SK-N-SH (cell line): ENCODE data around the gene ERMARD. TPM values are rescaled to one million over a fixed set of nuclear protein-coding genes. Genes with fewer than 3 reads are reported as not detected.

Experiments used
- CTCF ChIA-PET: fragments of 300-600, 350-600 bp; formaldehyde crosslinking; extraction: SDS; loops from one replicate; lab custom pipeline; 2021; lab: Yijun Ruan, JAX
- POLR2A ChIA-PET: fragments of 350-600 bp; sonication (Branson Sonifier 250); formaldehyde crosslinking; extraction: SDS; loops from one replicate; lab custom pipeline; 2020; ENCODE audit warnings: antibody characterized with exemption, inconsistent platforms; lab: Yijun Ruan, JAX
- DNase-seq: peaks from one replicate; pipeline ENCODE4 v3.0.0; 2012
- H2AFZ ChIP-seq: fragments of 200-600 bp; sonication (generic); 2 replicates; pipeline ENCODE4 v1.8.1; 2016; ENCODE audit warnings: antibody characterized with exemption, mild to moderate bottlenecking, low read depth
- H3F3A ChIP-seq: fragments of 200-600 bp; sonication (generic); replicated peaks from 2 replicates; pipeline ENCODE3; 2016; ENCODE audit warnings: antibody characterized with exemption, mild to moderate bottlenecking; ENCODE audit not compliant: insufficient read depth
- H3K27ac ChIP-seq, 2 experiments: fragments of 200-500 bp in 1 of 2; fragments of 200-600 bp in 1 of 2; sonication (Bioruptor generic) in 1 of 2; sonication (generic), shearing (Covaris generic) in 1 of 2; 2 replicates each; pipeline versions ENCODE4 v1.5.1 to v1.6.1; 2014 to 2016; ENCODE audit warnings: low read depth in 2 of 2, inconsistent platforms in 1 of 2, low read length in 1 of 2, mild to moderate bottlenecking in 1 of 2, mixed read lengths in 1 of 2
- H3K27me3 ChIP-seq: fragments of 200-600 bp; sonication (generic), shearing (Covaris generic); 2 replicates; pipeline ENCODE4 v1.6.1; 2016; ENCODE audit warnings: mixed run types; ENCODE audit not compliant: insufficient read depth
- H3K36me3 ChIP-seq, 2 experiments: fragments of 200-500 bp in 1 of 2; fragments of 200-600 bp in 1 of 2; sonication (Bioruptor generic) in 1 of 2; sonication (generic) in 1 of 2; replicated peaks in 1 of 2; 2 replicates each; pipeline versions ENCODE3 to v1.5.1; 2014 to 2016; ENCODE audit warnings: low read length in 1 of 2, mild to moderate bottlenecking in 1 of 2; ENCODE audit not compliant: insufficient read depth in 2 of 2, control insufficient read depth in 1 of 2
- H3K4me1 ChIP-seq, 2 experiments: fragments of 200-500 bp in 1 of 2; fragments of 200-600 bp in 1 of 2; sonication (Bioruptor generic) in 1 of 2; sonication (generic), shearing (Covaris generic) in 1 of 2; 2 replicates each; pipeline versions ENCODE4 v1.5.1 to v1.6.1; 2014 to 2016; ENCODE audit warnings: low read depth in 1 of 2, low read length in 1 of 2, mixed run types in 1 of 2; ENCODE audit not compliant: insufficient read depth in 2 of 2, control insufficient read depth in 1 of 2
- H3K4me2 ChIP-seq: fragments of 200-600 bp; sonication (generic), shearing (Covaris generic); 2 replicates; pipeline ENCODE4 v1.6.1; 2017; ENCODE audit warnings: mixed run types
- H3K4me3 ChIP-seq, 2 experiments: fragments of 200-500 bp in 1 of 2; fragments of 200-600 bp in 1 of 2; sonication (Bioruptor generic) in 1 of 2; sonication (generic), shearing (Covaris generic) in 1 of 2; 2 replicates each; pipeline versions ENCODE4 v1.5.1 to v1.8.1; 2014 to 2016; ENCODE audit warnings: low read depth in 2 of 2, inconsistent platforms in 1 of 2, low read length in 1 of 2, mild to moderate bottlenecking in 1 of 2, mixed read lengths in 1 of 2, moderate library complexity in 1 of 2
- H3K79me2 ChIP-seq: fragments of 200-600 bp; sonication (generic); 2 replicates; pipeline ENCODE4 v1.8.1; 2017; ENCODE audit warnings: mild to moderate bottlenecking; ENCODE audit not compliant: insufficient read depth
- H3K9ac ChIP-seq: fragments of 200-600 bp; sonication (generic); 2 replicates; pipeline ENCODE4 v1.6.1; 2017; ENCODE audit warnings: mixed run types
- H3K9me2 ChIP-seq: fragments of 200-600 bp; sonication (generic); 2 replicates; pipeline ENCODE4 v1.6.1; 2017; ENCODE audit warnings: mixed run types
- H3K9me3 ChIP-seq: fragments of 200-600 bp; sonication (generic); 2 replicates; pipeline ENCODE4 v1.6.1; 2017; ENCODE audit warnings: mixed run types, mild to moderate bottlenecking, moderate library complexity
- H4K20me1 ChIP-seq: fragments of 200-600 bp; sonication (generic); 2 replicates; pipeline ENCODE4 v1.6.1; 2017; ENCODE audit warnings: mild to moderate bottlenecking, mixed run types; ENCODE audit not compliant: insufficient read depth
- CHD2 ChIP-seq: fragments of 150-350 bp; IDR thresholded peaks from 2 replicates; pipeline ENCODE4 v1.6.1; 2018; ENCODE audit warnings: low read length; ENCODE audit not compliant: partially characterized antibody
- CTCF ChIP-seq: fragments of 200-600 bp; sonication (generic); IDR thresholded peaks from 2 replicates; pipeline ENCODE4 v1.6.1; 2017; ENCODE audit warnings: antibody characterized with exemption, mild to moderate bottlenecking, moderate library complexity
- ELF1 ChIP-seq: IDR thresholded peaks from 2 replicates; pipeline ENCODE4 v1.4.0; 2012
- EP300 ChIP-seq, 2 experiments: IDR thresholded peaks; 2 replicates each; pipeline versions ENCODE4 v1.4.0 to v1.6.1; 2012; ENCODE audit warnings: borderline replicate concordance in 1 of 2, low read depth in 1 of 2, low read length in 1 of 2
- EZH2phosphoT487 ChIP-seq: fragments of 200-600 bp; sonication (generic); IDR thresholded peaks from 2 replicates; pipeline ENCODE4 v1.6.1; 2017; ENCODE audit warnings: low read depth, mixed run types, mild to moderate bottlenecking, antibody characterized with exemption, moderate library complexity, borderline replicate concordance
- FOSL2 ChIP-seq: IDR thresholded peaks from 2 replicates; pipeline ENCODE4 v1.4.0; 2012; ENCODE audit warnings: low read depth, mild to moderate bottlenecking, moderate library complexity, borderline replicate concordance
- FOXJ3 ChIP-seq: sonication (generic); formaldehyde crosslinking; IDR thresholded peaks from 2 replicates; pipeline ENCODE4 v1.5.1; 2020; ENCODE audit warnings: mild to moderate bottlenecking, missing genetic modification reagents
- FOXM1 ChIP-seq: IDR thresholded peaks from 2 replicates; pipeline ENCODE4 v1.4.0; 2012; ENCODE audit warnings: low read depth, mild to moderate bottlenecking
- GABPA ChIP-seq: IDR thresholded peaks from 2 replicates; pipeline ENCODE4 v1.4.0; 2012; ENCODE audit warnings: low read depth, mild to moderate bottlenecking
- JUND ChIP-seq: IDR thresholded peaks from 2 replicates; pipeline ENCODE4 v1.4.0; 2012
- NRF1 ChIP-seq: IDR thresholded peaks from 2 replicates; pipeline ENCODE4 v1.6.1; 2012; ENCODE audit warnings: low read depth, mild to moderate bottlenecking, low read length
- RXRA ChIP-seq: IDR thresholded peaks from 2 replicates; pipeline ENCODE4 v1.4.0; 2012; ENCODE audit warnings: low read depth, mild to moderate bottlenecking, borderline replicate concordance
- YY1 ChIP-seq: IDR thresholded peaks from 2 replicates; pipeline ENCODE4 v1.4.0; 2012; ENCODE audit warnings: low read depth, mild to moderate bottlenecking
- WGBS: methylation state at CpG from one replicate; pipeline ENCODE4 v1.1.6; 2017; ENCODE audit warnings: low lambda C conversion rate; 5-methylcytosine and 5-hydroxymethylcytosine counted together
- polyA plus RNA-seq, 3 experiments: library from polyadenylated mRNA; depleted of rRNA; stranded (reverse); fragments of >200 nt; gene quantifications; 2 replicates each; pipeline ENCODE4 v1.2.3, GENCODE V29; 2012
- TF ChIP-seq, protein P1 (sequence below): fragments of 150-350 bp; IDR thresholded peaks from 2 replicates; pipeline ENCODE4 v1.6.1; 2017; ENCODE audit warnings: antibody characterized with exemption, low read length, low read depth, borderline replicate concordance
- TF ChIP-seq, protein P2 (sequence below): IDR thresholded peaks from 2 replicates; pipeline ENCODE4; 2012

Gene ERMARD
- polyA plus RNA-seq, 1 of the 3 experiments (the other 2 are of a cell fraction), result 43.2 TPM

- Histone ChIP-seq H3K4me1 (no peaks in the 10 kb centered on the region; a peak in 2 of 4 replicates), H3K36me3 (peaks cover 75 to 83% of the 10 kb centered on the region in 2 experiments), H3K9me2 (no peaks in the 10 kb centered on the region), H3K4me3 (no peak overlapping the region), H4K20me1 (no peaks in the 10 kb centered on the region), H3F3A (peaks cover 15% of the 10 kb centered on the region), H2AFZ (no peak overlapping the region), H3K4me2 (no peak overlapping the region), H3K9me3 (no peaks in the 10 kb centered on the region), H3K79me2 (peaks cover 7% of the 10 kb centered on the region; the same call in 1 of the 2 replicates), H3K27ac (no peak overlapping the region), H3K27me3 (no peaks in the 10 kb centered on the region), H3K9ac (no peak overlapping the region)
- ChIA-PET POLR2A (no interaction called here), CTCF (interaction anchor here (2.4 to 2.5 kb wide), 2 partner anchors 8 to 12 kb away, joined by 12 to 17 read pairs; no protein-coding TSS in a partner anchor)
- no peak for DNase-seq
- 53% methylated on average over 3 of the region's 3 CpGs for WGBS
- no peak for TF ChIP-seq FOXM1
- TF ChIP-seq, protein P1, sequence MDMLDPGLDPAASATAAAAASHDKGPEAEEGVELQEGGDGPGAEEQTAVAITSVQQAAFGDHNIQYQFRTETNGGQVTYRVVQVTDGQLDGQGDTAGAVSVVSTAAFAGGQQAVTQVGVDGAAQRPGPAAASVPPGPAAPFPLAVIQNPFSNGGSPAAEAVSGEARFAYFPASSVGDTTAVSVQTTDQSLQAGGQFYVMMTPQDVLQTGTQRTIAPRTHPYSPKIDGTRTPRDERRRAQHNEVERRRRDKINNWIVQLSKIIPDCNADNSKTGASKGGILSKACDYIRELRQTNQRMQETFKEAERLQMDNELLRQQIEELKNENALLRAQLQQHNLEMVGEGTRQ, result no peak
- no peak for TF ChIP-seq EP300 (IDR thresholded peaks at IDR 0.05; ENCODE audit: borderline replicate concordance in 1 of 2, low read depth in 1 of 2, low read length in 1 of 2)
- TF ChIP-seq EZH2phosphoT487, result no peak
- TF ChIP-seq NRF1, result no peak
- TF ChIP-seq GABPA, result no peak
- no peak for TF ChIP-seq RXRA
- no peak for TF ChIP-seq FOSL2
- TF ChIP-seq ELF1, result no peak
- TF ChIP-seq FOXJ3 (CRISPR knock-in tag), result no peak
- TF ChIP-seq CTCF, result no peak
- TF ChIP-seq, protein P2, sequence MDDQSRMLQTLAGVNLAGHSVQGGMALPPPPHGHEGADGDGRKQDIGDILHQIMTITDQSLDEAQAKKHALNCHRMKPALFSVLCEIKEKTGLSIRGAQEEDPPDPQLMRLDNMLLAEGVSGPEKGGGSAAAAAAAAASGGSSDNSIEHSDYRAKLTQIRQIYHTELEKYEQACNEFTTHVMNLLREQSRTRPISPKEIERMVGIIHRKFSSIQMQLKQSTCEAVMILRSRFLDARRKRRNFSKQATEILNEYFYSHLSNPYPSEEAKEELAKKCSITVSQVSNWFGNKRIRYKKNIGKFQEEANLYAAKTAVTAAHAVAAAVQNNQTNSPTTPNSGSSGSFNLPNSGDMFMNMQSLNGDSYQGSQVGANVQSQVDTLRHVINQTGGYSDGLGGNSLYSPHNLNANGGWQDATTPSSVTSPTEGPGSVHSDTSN, result no peak
- TF ChIP-seq YY1, result no peak
- TF ChIP-seq CHD2, result no peak
- TF ChIP-seq JUND, result no peak
Observed at GRCh38 chr6:169710009-169710408, 41.4 kb upstream of the ERMARD start.
